Motor neuron (in vitro differentiated cells): ENCODE measurements around the gene RSPRY1. TPM values are rescaled to one million over a fixed set of nuclear protein-coding genes. Genes with fewer than 3 reads are reported as not detected.

ENCODE experiments used
- ATAC-seq, 8 experiments: fragments of 200-7000 bp; cut with Tn5 transposase; replicated peaks in 6 of 8; 2 replicates each; pipeline ENCODE4 v1.8.0; 2021; ENCODE audit warnings: mild to moderate bottlenecking in 8 of 8, moderate library complexity in 8 of 8
- H3K27ac ChIP-seq, 2 donors: fragments of 250-450 bp; sonication (Bioruptor Pico); 2 replicates each; pipeline ENCODE4 v1.9.0; 2021; ENCODE audit warnings: antibody characterized with exemption in 2 of 2, mild to moderate bottlenecking in 2 of 2, moderate library complexity in 1 of 2
- H3K4me1 ChIP-seq, 2 donors: fragments of 250-450 bp; sonication (Bioruptor Pico); replicated peaks in 1 of 2; 2 replicates each; pipeline ENCODE4 v1.6.1; 2021; ENCODE audit warnings: antibody characterized with exemption in 2 of 2, mild to moderate bottlenecking in 2 of 2, moderate library complexity in 1 of 2
- H3K4me3 ChIP-seq, 5 donors: fragments of 250-450 bp; sonication (Bioruptor Pico); 2 replicates each; pipeline ENCODE4 v1.9.0; 2021; ENCODE audit warnings: antibody characterized with exemption in 5 of 5, mild to moderate bottlenecking in 5 of 5, moderate library complexity in 4 of 5
- WGBS, 10 experiments: fragments of 450-650 bp; shearing (Covaris generic); methylation state at CpG; one replicate each; pipeline ENCODE4 v1.0.0; 2022; 5-methylcytosine and 5-hydroxymethylcytosine counted together
- in situ Hi-C, 9 experiments: fragments of 400-800 bp; cut with MboI; loops; one replicate each; pipeline ENCODE4 v1.15.0; 2021; ENCODE audit warnings: low sequenced_read_pairs in 9 of 9, low pct_unique_long_range_greater_than_20kb in 2 of 9; ENCODE audit not compliant: unreplicated experiment in 9 of 9
- total RNA-seq, 8 experiments: library from RNA; unstranded; fragments of 300-600 nt; gene quantifications; 2 replicates each; pipeline versions ENCODE4 v1.2.3 to v1.2.4, GENCODE V29; 2022

Gene RSPRY1
- total RNA-seq, 8 experiments from 2014 or later, result 32.1 to 59.4 (median 42.2) TPM

DNA sequence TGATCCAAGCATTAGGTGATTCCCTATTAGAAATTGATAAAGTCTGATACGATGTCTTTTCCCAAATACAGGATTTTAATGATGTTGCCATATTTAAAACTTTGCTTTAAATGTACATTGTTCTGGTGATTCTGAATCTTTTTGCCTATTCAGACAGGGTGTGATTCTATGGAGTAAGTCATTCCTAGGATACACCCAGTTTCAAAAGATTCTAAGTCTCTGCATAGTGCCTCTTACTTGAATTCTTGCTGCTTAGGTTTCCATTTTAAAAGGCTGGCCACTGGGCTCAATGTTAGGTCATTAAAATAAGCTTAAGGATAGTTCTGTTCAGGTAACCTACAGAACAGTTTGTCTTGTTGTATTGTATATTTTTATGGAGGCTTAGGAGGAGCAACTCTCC lies 36.9 kb downstream of the RSPRY1 start:
- 9 to 100% (median 86%) methylated on average over 1 of the region's 1 CpG; no CpG with 5 or more reads in 3 of the 10 experiments for WGBS, 10 experiments
- ATAC-seq, result peak in 2 of 8 experiments; percentile 75 to 92
- Histone ChIP-seq H3K27ac (no peak overlapping the region), H3K4me1 (no peaks in the 10 kb centered on the region), H3K4me3 (no peak overlapping the region)
- in situ Hi-C loops, result no loop called here

DNA sequence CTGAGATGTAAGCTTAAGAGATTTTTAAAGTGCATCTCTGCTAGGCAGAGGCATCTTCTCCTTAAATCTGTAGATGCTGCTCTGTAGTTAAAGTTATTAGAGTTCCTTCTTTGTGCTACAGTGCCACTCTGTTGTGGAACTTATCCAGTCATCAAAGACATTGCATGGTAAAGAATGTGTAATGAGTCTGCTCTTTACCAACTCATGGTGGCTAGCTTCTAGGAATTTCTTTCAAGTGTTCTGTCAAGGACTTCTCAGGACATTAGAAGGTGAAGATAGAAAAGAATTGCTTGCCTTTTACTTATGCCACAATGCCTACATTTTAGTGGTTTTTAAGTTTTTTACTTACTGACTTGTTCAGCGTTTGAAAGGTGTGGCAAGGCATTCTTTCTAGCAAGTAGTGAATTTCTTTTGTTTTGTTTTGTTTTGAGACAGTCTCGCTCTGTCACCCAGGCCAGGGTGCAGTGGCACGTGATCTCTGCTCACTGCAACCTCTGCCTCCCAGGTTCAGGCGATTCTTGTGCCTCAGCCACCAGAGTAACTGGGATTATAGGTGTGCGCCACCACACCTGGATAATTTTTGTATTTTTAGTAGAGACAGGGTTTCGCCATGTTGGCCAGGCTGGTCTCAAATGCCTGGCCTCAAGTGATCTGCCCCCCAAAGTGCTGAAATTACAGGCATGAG lies 38.7 kb downstream of the RSPRY1 start:
- H3K4me1 ChIP-seq, result no peaks in the 10 kb centered on the region
- no peak for ATAC-seq
- no peak overlapping the region for H3K27ac ChIP-seq
- in situ Hi-C loops, result no loop called here
- no peak overlapping the region for H3K4me3 ChIP-seq
- WGBS, 10 experiments, result 80 to 100% (median 98%) methylated on average over 1 to 5 of the region's 6 CpGs

DNA sequence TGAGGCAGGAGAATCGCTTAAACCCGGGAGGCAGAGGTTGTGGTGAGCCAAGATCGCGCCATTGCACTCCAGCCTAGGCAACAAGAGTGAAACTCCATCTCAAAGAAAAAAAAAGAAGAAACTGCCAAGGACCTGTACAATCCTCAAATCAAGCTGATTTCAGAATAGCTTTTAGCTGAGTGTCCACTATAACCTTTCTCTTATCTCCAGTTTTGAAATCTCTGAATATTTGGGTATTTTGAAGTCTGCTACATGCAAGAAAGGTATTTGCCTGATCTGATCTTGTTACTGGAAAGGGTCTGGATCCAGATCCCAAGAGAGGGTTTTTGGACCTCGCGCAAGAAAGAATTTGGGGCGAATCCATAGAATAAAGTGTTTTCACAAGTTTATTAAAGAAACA lies 39.8 kb downstream of the RSPRY1 start:
- no peak overlapping the region for H3K4me3 ChIP-seq
- H3K4me1 ChIP-seq, result no peaks in the 10 kb centered on the region
- H3K27ac ChIP-seq, result no peak overlapping the region
- in situ Hi-C loops, result no loop called here
- 75 to 100% (median 99%) methylated on average over 1 to 5 of the region's 7 CpGs; no CpG with 5 or more reads in 2 of the 10 experiments for WGBS, 10 experiments
- ATAC-seq, result no peak

DNA sequence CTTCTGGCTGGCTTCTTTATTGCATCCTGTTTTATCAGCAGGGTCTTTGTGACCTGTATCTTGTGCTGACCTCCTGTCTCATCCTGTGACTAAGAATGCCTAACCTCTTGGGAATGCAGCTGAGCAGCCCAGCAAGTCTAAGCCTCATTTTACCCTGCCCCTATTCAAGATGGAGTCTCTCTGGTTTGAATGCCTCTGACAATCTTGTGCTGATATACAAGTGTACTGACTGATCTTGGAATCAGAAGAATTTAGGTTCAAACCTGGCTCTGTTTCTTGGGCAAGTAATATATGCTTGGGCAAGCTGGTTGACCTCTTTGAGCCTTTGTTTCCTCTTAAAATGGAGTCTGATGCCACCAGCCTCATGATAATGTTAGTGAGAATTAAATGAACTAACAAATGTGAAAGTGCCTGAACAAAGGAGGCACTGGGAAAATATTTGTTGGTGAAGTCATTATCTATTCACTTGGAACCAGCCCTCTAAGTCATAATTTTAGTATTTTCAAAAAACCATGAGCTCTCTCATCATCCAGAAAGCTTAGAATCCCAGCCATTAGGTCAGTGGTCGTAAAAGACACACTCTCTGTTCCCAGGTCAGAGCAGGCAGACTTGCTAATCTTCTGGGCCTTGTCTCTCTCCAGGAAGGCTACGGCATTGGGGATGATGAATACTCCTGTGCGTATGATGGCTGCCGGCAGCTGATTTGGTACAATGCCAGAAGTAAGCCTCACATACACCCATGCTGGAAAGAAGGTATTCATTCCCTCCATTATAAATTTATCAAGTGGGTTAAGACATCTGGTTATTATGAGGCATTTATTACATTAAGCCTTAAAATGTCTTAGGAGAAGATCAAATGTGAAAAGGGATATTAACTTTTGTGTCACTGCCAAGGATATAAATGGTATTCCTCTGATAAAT lies 40.8 kb downstream of the RSPRY1 start:
- WGBS, 10 experiments, result 75 to 100% (median 98%) methylated on average over 1 to 4 of the region's 4 CpGs; no CpG with 5 or more reads in 1 of the 10 experiments
- in situ Hi-C loops, result no loop called here
- ATAC-seq, result no peak
- no peak overlapping the region for H3K27ac ChIP-seq
- no peak overlapping the region for H3K4me3 ChIP-seq
- no peaks in the 10 kb centered on the region for H3K4me1 ChIP-seq

DNA sequence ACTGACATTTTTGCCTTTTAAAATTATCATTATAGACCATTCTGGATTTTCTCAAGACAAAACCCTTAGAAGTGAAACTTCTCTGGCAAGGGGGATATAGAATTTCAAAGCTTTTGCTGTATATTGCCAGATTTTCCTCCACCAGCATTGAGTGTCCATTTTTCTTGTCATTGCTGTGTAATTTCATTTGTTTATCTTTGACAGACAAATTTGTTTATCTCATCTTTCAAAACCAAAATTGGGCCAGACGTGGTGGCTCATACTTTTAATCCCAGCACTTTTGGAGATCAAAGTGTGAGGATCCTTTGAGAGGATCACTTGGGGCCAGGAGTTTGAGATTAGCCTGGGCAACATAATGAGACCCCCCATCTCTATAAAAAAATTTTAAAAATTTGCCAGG lies 43.0 kb downstream of the RSPRY1 start:
- Histone ChIP-seq H3K4me3 (no peak overlapping the region), H3K27ac (no peak overlapping the region), H3K4me1 (no peaks in the 10 kb centered on the region)
- WGBS, 10 experiments, result 80 to 100% (median 100%) methylated on average over 1 of the region's 1 CpG; no CpG with 5 or more reads in 5 of the 10 experiments
- in situ Hi-C loops, result no loop called here
- ATAC-seq, result no peak

DNA sequence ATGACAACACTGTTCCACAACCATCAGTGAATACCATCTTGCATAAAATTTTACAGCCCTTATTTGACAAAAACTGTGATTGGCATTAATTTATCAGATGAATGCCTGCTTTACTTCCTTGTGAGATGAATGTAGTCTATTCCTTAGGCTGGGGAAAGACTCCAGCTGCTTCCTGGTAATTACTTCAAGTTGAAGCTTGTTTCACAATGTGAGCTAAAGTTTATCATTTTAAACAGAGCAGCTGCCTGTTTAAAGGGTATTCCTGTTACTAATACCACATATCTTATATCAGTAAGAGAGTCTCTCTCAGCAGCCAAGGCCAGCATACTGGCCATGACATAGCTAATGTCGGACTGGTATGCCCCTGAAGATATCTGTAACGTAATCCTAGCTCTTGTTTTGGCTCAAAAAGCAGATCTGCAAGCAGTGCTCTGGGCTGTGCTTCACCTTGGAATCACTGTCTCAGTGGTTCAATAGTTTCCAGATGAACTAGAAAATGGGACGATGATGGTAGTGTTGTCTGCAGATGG lies 45.8 kb downstream of the RSPRY1 start:
- 50 to 100% (median 93%) methylated on average over 1 to 3 of the region's 3 CpGs; no CpG with 5 or more reads in 5 of the 10 experiments for WGBS, 10 experiments
- H3K4me3 ChIP-seq, result no peak overlapping the region
- H3K27ac ChIP-seq, result no peak overlapping the region
- in situ Hi-C loops, result no loop called here
- no peaks in the 10 kb centered on the region for H3K4me1 ChIP-seq
- no peak for ATAC-seq

DNA sequence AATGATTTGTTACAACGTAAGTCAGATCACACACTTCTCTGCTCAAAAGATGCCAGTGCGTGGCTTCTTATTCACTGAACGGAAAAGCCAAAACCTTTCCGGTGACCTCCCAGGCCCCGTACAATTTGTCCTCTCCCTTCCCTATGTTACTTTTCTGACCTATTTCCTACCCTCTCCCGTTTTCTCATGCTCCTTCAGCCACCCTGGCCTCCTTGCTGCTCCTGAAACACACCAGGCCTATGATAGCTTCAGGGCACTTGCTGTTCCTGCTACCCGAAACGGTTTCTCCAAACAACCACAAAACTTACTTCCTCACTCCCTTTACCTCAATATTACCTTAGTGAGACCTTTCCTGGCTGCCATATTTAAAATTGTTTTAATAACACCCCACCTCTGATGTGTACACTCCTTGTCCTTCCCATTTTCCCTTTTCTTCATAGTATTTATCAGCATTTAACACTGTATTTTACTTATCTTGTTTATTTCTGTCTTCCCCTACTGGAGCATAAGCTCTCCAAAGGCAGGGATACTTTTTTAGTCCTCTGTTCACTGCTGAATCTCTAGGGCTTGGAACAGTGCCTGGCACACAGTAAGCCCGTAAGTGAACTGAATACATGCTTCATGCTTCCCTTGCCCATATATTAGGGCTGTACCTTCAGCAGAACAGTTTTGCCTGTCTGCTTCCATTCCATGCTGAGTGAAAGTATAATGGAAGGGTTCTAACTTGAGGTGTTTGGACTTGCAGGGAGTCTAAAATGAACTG lies 48.0 kb downstream of the RSPRY1 start:
- WGBS, 10 experiments, result 81 to 100% (median 92%) methylated on average over 1 to 8 of the region's 9 CpGs
- no peak for ATAC-seq
- in situ Hi-C loops, result no loop called here
- Histone ChIP-seq H3K4me1 (no peaks in the 10 kb centered on the region), H3K27ac (no peak overlapping the region), H3K4me3 (no peak overlapping the region)

DNA sequence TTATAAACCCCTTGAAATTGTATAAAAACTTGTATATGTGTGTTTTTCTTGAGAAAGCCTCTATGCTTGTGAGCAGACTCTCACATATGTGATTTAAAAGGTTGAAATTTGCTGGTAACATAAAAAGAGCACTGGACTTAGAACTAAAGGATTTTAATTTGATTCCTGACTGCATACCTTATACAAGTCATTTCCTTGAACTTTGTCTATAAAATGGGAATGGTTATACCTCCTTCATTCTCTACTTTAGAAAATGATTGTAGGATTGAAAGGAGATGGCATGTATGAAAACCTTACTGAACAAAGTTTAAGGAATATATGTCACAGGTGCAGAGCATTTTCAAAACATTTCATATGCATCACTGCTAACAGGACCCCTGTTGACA lies 48.6 kb downstream of the RSPRY1 start:
- no peak overlapping the region for H3K27ac ChIP-seq
- ATAC-seq, result no peak
- in situ Hi-C loops, result no loop called here
- no peaks in the 10 kb centered on the region for H3K4me1 ChIP-seq
- H3K4me3 ChIP-seq, result no peak overlapping the region

DNA sequence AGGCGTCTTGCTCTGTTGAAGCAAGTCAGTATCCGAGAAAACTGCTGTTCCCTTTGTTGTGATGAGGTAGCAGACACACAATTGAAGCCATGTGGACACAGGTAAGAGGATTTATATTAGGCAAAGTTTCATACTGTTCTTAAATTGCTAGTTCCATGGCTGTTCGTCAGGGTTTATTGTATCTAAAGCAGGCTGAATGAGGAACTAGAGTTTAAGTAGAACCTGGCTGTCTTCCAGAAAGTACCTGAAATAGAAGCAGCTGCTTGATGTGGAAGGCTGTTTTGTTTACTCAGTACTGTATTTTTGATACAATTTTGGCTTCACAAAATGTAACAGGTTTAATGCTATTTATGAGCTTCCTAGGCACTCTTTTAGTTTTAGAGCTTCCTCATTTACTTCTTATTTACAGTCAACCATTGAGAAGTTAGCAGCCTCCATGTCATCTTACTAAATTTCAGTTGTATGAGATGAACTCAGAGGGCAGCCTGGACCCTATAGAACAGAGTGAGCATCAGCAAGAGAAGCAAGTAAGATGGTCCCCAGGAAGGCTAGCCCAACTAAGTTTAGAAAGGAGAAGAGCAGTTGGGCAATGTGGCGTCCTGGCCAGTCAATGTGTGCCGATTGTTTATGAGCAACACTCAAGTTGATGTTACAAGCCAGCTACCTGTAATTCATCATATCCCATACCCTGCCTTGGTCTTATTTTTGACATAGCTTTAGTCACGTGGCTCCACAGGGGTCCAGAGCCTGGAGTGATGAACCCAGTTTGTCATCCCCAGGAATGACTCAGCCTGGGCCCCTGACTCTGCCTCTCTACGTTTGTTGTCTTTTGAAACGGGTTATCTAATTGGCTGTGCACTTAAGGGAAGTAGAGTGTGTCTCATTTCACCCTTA lies 49.2 kb downstream of the RSPRY1 start:
- Histone ChIP-seq H3K4me1 (no peaks in the 10 kb centered on the region), H3K27ac (no peak overlapping the region), H3K4me3 (no peak overlapping the region)
- 42 to 100% (median 88%) methylated on average over 2 to 6 of the region's 8 CpGs for WGBS, 10 experiments
- in situ Hi-C loops, result no loop called here
- ATAC-seq, result peak in 2 of 8 experiments; percentile 51 to 98

DNA sequence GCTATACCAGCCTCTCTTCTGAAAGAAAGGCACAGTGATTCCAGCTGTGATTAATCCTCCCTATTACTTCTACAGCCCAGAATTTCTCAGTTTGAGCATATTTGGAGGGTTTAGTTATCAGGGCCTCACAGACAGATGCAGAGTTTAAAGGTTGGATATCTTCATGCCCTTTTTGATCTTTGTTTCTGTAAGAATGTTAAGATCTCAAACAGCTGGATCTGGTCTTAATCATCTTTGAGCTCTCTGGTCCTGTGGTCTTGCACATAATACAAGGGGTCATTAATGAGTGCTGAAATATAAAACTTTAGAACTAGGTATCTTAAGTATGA lies 49.9 kb downstream of the RSPRY1 start:
- Histone ChIP-seq H3K4me3 (no peak overlapping the region), H3K27ac (no peak overlapping the region), H3K4me1 (no peaks in the 10 kb centered on the region)
- no peak for ATAC-seq
- in situ Hi-C loops, result no loop called here

DNA sequence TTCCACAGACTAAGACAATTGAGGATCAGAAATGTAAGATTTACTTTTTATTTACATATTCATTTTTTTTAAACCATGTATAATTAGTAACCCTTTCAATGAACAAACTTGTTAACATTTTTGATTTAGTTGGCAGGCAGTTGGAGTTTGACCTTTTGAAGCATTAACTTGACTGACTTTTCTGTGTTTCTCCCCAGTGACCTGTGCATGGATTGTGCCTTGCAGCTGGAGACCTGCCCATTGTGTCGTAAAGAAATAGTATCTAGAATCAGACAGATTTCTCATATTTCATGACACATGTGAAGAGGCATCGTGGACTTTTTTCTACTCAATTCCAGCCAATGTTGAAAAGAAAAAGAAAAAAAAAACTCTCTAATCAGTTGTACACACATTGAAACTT lies 52.6 kb downstream of the RSPRY1 start:
- no peak overlapping the region for H3K27ac ChIP-seq
- no peak overlapping the region for H3K4me3 ChIP-seq
- ATAC-seq, result no peak
- 71 to 100% (median 90%) methylated on average over 1 to 2 of the region's 2 CpGs; no CpG with 5 or more reads in 1 of the 10 experiments for WGBS, 10 experiments
- in situ Hi-C loops, result no loop called here
- H3K4me1 ChIP-seq, result no peaks in the 10 kb centered on the region

DNA sequence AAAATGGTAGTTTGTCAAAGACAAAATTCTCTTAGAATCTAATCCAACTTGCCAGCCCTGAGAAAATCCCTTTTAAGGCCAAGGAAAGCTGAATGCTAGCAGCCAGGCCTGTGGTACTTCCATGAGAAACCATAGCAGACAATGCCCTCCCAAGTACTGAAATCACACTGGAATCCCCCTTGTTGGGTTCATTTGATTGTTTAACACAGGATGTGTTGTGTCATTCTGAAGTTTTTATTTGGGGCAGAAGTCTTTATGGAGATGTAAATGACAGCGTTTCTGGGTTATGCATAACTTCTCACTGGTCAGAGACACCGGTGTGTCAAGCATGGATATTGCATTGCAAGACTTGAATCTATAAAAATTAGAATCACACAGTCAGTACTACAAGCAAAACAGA lies 53.0 kb downstream of the RSPRY1 start:
- WGBS, 10 experiments, result 0 to 90% (median 60%) methylated on average over 1 to 2 of the region's 2 CpGs; no CpG with 5 or more reads in 1 of the 10 experiments
- Histone ChIP-seq H3K27ac (no peak overlapping the region), H3K4me1 (peaks cover 0 to 1% of the 10 kb centered on the region in 2 donors), H3K4me3 (no peak overlapping the region)
- in situ Hi-C loops, result no loop called here
- peak in 3 of 8 experiments; percentile 33 to 85 (median 72) for ATAC-seq
